Nephron progenitor cell (in vitro differentiated cells): ENCODE measurements around the gene TMEM50A.
A peak's percentile ranks its signal among the peaks of the same experiment; 100 is the strongest.

Experiments
- DNase-seq: peaks from one replicate; pipeline ENCODE4 v3.0.0; 2021
- H3K27ac Mint-ChIP-seq: 2 replicates; pipeline ENCODE4 v1.8.0; 2021; ENCODE audit warnings: mild to moderate bottlenecking, moderate library complexity, mixed read lengths
- H3K27me3 Mint-ChIP-seq: 2 replicates; pipeline ENCODE4 v1.8.0; 2021; ENCODE audit warnings: mild to moderate bottlenecking, low read depth, mixed read lengths; ENCODE audit not compliant: poor library complexity
- H3K36me3 Mint-ChIP-seq: 2 replicates; pipeline ENCODE4 v1.8.0; 2021; ENCODE audit warnings: low read depth, mixed read lengths
- H3K4me1 Mint-ChIP-seq: 2 replicates; pipeline ENCODE4 v1.8.0; 2021; ENCODE audit warnings: mixed read lengths
- H3K4me3 Mint-ChIP-seq: 2 replicates; pipeline ENCODE4 v1.8.0; 2021; ENCODE audit warnings: mild to moderate bottlenecking, moderate library complexity, mixed read lengths
- H3K9me3 Mint-ChIP-seq: 2 replicates; pipeline ENCODE4 v1.8.0; 2021; ENCODE audit warnings: mild to moderate bottlenecking, moderate library complexity, mixed read lengths
- CTCF ChIP-seq: fragments of 200-600 bp; sonication (generic); IDR thresholded peaks from 2 replicates; pipeline ENCODE4 v1.5.0; 2021; ENCODE audit warnings: antibody characterized with exemption

The TMEM50A gene

GRCh38 chr1:25341746-25342145, 3.6 kb downstream of the TMEM50A start:
- Mint-ChIP-seq H3K9me3 (no peaks in the 10 kb centered on the region), H3K36me3 (peaks cover 44% of the 10 kb centered on the region), H3K4me3 (no peak overlapping the region), H3K27me3 (no peaks in the 10 kb centered on the region), H3K27ac (no peak overlapping the region), H3K4me1 (peaks cover 21% of the 10 kb centered on the region)
- DNase-seq = no peak
- TF ChIP-seq CTCF = no peak

- no peaks in the 10 kb centered on the region for H3K9me3 Mint-ChIP-seq
- peaks cover 18% of the 10 kb centered on the region for H3K4me1 Mint-ChIP-seq
- H3K4me3 Mint-ChIP-seq = no peak overlapping the region
- no peak for TF ChIP-seq CTCF
- no peak for DNase-seq
- H3K27ac Mint-ChIP-seq = no peak overlapping the region
- H3K36me3 Mint-ChIP-seq = peaks cover 52% of the 10 kb centered on the region
- no peaks in the 10 kb centered on the region for H3K27me3 Mint-ChIP-seq
Measured at GRCh38 chr1:25342846-25343245, 4.7 kb downstream of the TMEM50A start.

GRCh38 chr1:25343872-25344271, 5.7 kb downstream of the TMEM50A start:
- Mint-ChIP-seq H3K4me3 (no peak overlapping the region), H3K27me3 (no peaks in the 10 kb centered on the region), H3K4me1 (peaks cover 18% of the 10 kb centered on the region), H3K27ac (no peak overlapping the region), H3K36me3 (peaks cover 59% of the 10 kb centered on the region), H3K9me3 (no peaks in the 10 kb centered on the region)
- no peak for TF ChIP-seq CTCF
- no peak for DNase-seq

DNA sequence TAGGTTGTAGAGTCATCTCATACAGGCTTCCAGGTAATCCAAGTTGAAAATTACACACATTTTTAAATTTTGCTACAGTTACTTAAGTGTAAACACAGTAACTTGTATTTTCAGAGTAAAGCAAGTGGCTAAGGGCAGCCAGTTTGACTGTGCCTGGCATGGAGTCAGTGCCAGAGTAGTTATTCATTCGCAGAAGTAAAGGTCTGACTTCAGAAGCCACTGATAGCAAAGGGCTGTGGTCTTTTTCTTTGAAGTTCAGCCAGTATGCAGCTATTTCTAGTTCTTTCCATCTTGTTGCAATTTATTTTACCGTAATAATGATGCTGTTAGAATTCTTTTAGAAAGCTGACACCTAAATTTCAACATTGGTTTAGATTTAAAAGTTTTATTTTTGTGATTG, 9.4 kb downstream of the TMEM50A start:
- Mint-ChIP-seq H3K9me3 (no peaks in the 10 kb centered on the region), H3K36me3 (peaks cover 58% of the 10 kb centered on the region), H3K4me3 (no peak overlapping the region), H3K27me3 (no peaks in the 10 kb centered on the region), H3K4me1 (no peaks in the 10 kb centered on the region), H3K27ac (no peak overlapping the region)
- no peak for DNase-seq
- TF ChIP-seq CTCF = no peak

DNA sequence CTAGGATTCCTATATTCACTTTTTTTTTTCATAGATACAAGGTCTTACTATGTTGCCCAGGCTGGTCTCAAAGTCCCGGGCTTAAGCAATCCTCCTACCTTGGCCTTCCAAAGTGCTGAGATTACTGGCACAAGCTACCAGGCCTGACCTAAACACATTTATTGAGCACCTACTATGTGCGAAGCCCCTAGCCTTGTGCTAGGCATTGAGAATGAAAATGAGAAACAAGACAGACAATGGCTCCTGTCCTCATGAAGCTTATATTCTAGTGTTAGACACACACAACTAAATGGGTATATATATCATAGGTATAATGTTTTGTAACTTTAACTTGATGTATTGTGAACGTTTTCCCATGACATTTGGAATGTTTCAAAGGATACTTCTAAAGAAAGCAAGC, 11.5 kb downstream of the TMEM50A start:
- Mint-ChIP-seq H3K27ac (no peak overlapping the region), H3K36me3 (peaks cover 45% of the 10 kb centered on the region), H3K4me1 (no peaks in the 10 kb centered on the region), H3K27me3 (no peaks in the 10 kb centered on the region), H3K9me3 (no peaks in the 10 kb centered on the region), H3K4me3 (no peak overlapping the region)
- TF ChIP-seq CTCF = no peak
- no peak for DNase-seq

GRCh38 chr1:25355841-25356395, 17.8 kb downstream of the TMEM50A start:
- Mint-ChIP-seq H3K4me3 (no peak overlapping the region), H3K36me3 (peaks cover 52% of the 10 kb centered on the region), H3K27ac (peak overlapping the region; percentile 3), H3K9me3 (no peaks in the 10 kb centered on the region), H3K4me1 (no peaks in the 10 kb centered on the region), H3K27me3 (peaks cover 2% of the 10 kb centered on the region)
- DNase-seq = no peak
- TF ChIP-seq CTCF = no peak
